ENCODE measurements around the gene CDH11.

The CDH11 gene

GRCh38 chr16:65120461-65120830 lies 1.4 kb downstream of the CDH11 start:
- DNase-seq, result no peak
- H3K4me3 ChIP-seq (ENCODE audit: low read length), result no peak overlapping the region
- H3F3A ChIP-seq (ENCODE audit: insufficient read depth, low read length), result no peaks in the 10 kb centered on the region
- H3K79me2 ChIP-seq (ENCODE audit: low read length), result no peaks in the 10 kb centered on the region
- no peak overlapping the region for H3K9ac ChIP-seq (ENCODE audit: low read length)
- no peaks in the 10 kb centered on the region for H3K27me3 ChIP-seq (replicated peaks; ENCODE audit: insufficient read depth, low read length)
- no peaks in the 10 kb centered on the region for H3K4me1 ChIP-seq (ENCODE audit: low read length)
- H3K9me2 ChIP-seq (replicated peaks; ENCODE audit: insufficient read depth, low read length), result no peaks in the 10 kb centered on the region
- TF ChIP-seq EZH2phosphoT487 (IDR thresholded peaks at IDR 0.05; ENCODE audit: low read length), result no peak
- no peak for TF ChIP-seq EZH2 (optimal IDR thresholded peaks at IDR 0.05; ENCODE audit: low read depth, low read length)
- no peak for TF ChIP-seq CTCF (IDR thresholded peaks at IDR 0.05; ENCODE audit: low read length)
- H3K27ac ChIP-seq (ENCODE audit: low read length), result no peak overlapping the region
- H2AFZ ChIP-seq (ENCODE audit: low read length), result no peak overlapping the region
- H4K20me1 ChIP-seq (ENCODE audit: insufficient read depth, low read length), result no peaks in the 10 kb centered on the region
- no peak overlapping the region for H3K4me2 ChIP-seq (ENCODE audit: low read depth, low read length)
- no peaks in the 10 kb centered on the region for H3K36me3 ChIP-seq (replicated peaks; ENCODE audit: insufficient read depth, low read length)
- H3K9me3 ChIP-seq (replicated peaks; ENCODE audit: insufficient read depth, low read length), result no peaks in the 10 kb centered on the region

DNA sequence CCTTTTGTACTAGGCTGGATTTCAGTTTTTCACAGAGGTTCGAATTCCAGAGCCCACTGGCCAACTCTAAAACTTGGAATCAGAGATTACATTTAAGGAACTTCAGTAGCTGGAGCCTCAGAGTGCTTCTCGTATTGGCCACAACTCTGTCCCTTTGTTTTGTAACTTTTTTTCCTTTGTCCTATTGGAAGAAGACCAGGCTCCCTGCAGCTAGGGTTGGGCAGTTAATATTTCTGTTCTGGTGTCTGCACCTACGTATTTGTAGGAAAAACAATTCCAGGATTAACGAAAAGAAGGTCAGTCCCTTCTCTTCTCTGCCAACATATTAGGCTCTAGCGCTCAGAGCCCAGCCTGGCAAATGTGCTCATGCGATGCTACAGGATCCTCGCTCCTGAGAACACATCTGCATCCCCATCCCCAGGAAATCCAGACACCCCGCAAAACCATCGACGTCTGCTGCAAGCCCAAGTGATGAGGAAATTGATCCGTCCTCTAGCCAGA lies 1.9 kb downstream of the CDH11 start:
- Histone ChIP-seq H3K4me2 (ENCODE audit: low read depth, low read length) (no peak overlapping the region), H3K9ac (ENCODE audit: low read length) (no peak overlapping the region), H2AFZ (ENCODE audit: low read length) (no peak overlapping the region), H3K27me3 (replicated peaks; ENCODE audit: insufficient read depth, low read length) (no peaks in the 10 kb centered on the region), H3K9me3 (replicated peaks; ENCODE audit: insufficient read depth, low read length) (no peaks in the 10 kb centered on the region), H3K4me3 (ENCODE audit: low read length) (no peak overlapping the region), H3F3A (ENCODE audit: insufficient read depth, low read length) (no peaks in the 10 kb centered on the region), H4K20me1 (ENCODE audit: insufficient read depth, low read length) (no peaks in the 10 kb centered on the region), H3K36me3 (replicated peaks; ENCODE audit: insufficient read depth, low read length) (no peaks in the 10 kb centered on the region), H3K4me1 (ENCODE audit: low read length) (no peaks in the 10 kb centered on the region), H3K27ac (ENCODE audit: low read length) (no peak overlapping the region), H3K79me2 (ENCODE audit: low read length) (no peaks in the 10 kb centered on the region), H3K9me2 (replicated peaks; ENCODE audit: insufficient read depth, low read length) (no peaks in the 10 kb centered on the region)
- DNase-seq, result no peak
- TF ChIP-seq CTCF (IDR thresholded peaks at IDR 0.05; ENCODE audit: low read length) (no peak), EZH2phosphoT487 (IDR thresholded peaks at IDR 0.05; ENCODE audit: low read length) (no peak), EZH2 (optimal IDR thresholded peaks at IDR 0.05; ENCODE audit: low read depth, low read length) (no peak)

DNA sequence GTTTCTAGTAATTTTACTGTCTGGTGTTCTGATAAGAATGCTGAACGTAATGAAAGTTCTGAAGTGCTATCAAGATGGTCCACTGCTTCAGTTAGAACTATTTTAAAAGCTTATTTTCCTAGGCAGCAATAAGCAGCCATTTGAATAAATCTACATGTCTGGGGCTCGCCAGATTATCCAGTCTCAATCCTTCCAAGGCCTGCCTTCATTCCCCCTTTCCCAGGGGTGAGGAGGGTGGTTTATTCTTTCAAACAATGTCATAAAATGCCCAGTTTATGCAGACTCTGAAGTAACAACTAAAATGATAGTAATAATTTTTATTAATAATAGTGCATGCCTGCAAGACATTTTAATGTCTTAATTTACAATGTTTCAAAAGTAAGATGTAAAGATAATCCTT lies 2.4 kb downstream of the CDH11 start:
- no peaks in the 10 kb centered on the region for H4K20me1 ChIP-seq (ENCODE audit: insufficient read depth, low read length)
- no peaks in the 10 kb centered on the region for H3K4me1 ChIP-seq (ENCODE audit: low read length)
- no peak for DNase-seq
- no peaks in the 10 kb centered on the region for H3K9me2 ChIP-seq (replicated peaks; ENCODE audit: insufficient read depth, low read length)
- TF ChIP-seq CTCF (IDR thresholded peaks at IDR 0.05; ENCODE audit: low read length) (no peak), EZH2 (optimal IDR thresholded peaks at IDR 0.05; ENCODE audit: low read depth, low read length) (no peak), EZH2phosphoT487 (IDR thresholded peaks at IDR 0.05; ENCODE audit: low read length) (no peak)
- no peak overlapping the region for H3K27ac ChIP-seq (ENCODE audit: low read length)
- no peak overlapping the region for H3K9ac ChIP-seq (ENCODE audit: low read length)
- no peaks in the 10 kb centered on the region for H3K9me3 ChIP-seq (replicated peaks; ENCODE audit: insufficient read depth, low read length)
- no peaks in the 10 kb centered on the region for H3F3A ChIP-seq (ENCODE audit: insufficient read depth, low read length)
- no peak overlapping the region for H2AFZ ChIP-seq (ENCODE audit: low read length)
- no peaks in the 10 kb centered on the region for H3K36me3 ChIP-seq (replicated peaks; ENCODE audit: insufficient read depth, low read length)
- H3K4me2 ChIP-seq (ENCODE audit: low read depth, low read length), result no peak overlapping the region
- H3K4me3 ChIP-seq (ENCODE audit: low read length), result no peak overlapping the region
- no peaks in the 10 kb centered on the region for H3K27me3 ChIP-seq (replicated peaks; ENCODE audit: insufficient read depth, low read length)
- H3K79me2 ChIP-seq (ENCODE audit: low read length), result no peaks in the 10 kb centered on the region
